Activated CD8-positive, alpha-beta T cell treated with anti-CD3 and anti-CD28 coated beads for 36 hours (primary cell): Measurements from ENCODE around the gene SCYGR2. TPM values are rescaled to one million over a fixed set of nuclear protein-coding genes. Genes with fewer than 3 reads are reported as not detected.

Experiments
- ATAC-seq: fragments of 200-7000 bp; cut with Tn5 transposase; one replicate; pipeline ENCODE4 v1.10.0; 2021; ENCODE audit warnings: mild to moderate bottlenecking, moderate library complexity
- CTCF ChIA-PET: fragments of 350-600 bp; sonication (Branson Sonifier 250); formaldehyde crosslinking; loops from one replicate; lab custom pipeline; 2021; ENCODE audit warnings: antibody characterized with exemption; lab: Charles Lee
- POLR2A ChIA-PET: fragments of 350-600 bp; sonication (Branson Sonifier 250); formaldehyde crosslinking; loops from one replicate; lab custom pipeline; 2021; ENCODE audit warnings: antibody characterized with exemption; lab: Charles Lee
- DNase-seq: peaks from one replicate; pipeline ENCODE4 v3.0.0-alpha.2; 2020
- H3K27ac Mint-ChIP-seq: one replicate; pipeline ENCODE4 v1.8.0; 2021; ENCODE audit warnings: mild to moderate bottlenecking, mixed read lengths
- H3K27me3 Mint-ChIP-seq: one replicate; pipeline ENCODE4 v1.8.0; 2021; ENCODE audit warnings: mixed read lengths
- H3K36me3 Mint-ChIP-seq: one replicate; pipeline ENCODE4 v1.8.0; 2021; ENCODE audit warnings: low read depth, mixed read lengths
- H3K4me1 Mint-ChIP-seq: one replicate; pipeline ENCODE4 v1.8.0; 2021; ENCODE audit warnings: low read depth, mixed read lengths
- H3K4me3 Mint-ChIP-seq: one replicate; pipeline ENCODE4 v1.8.0; 2021; ENCODE audit warnings: mild to moderate bottlenecking, moderate library complexity, mixed read lengths
- H3K9me3 Mint-ChIP-seq: one replicate; pipeline ENCODE4 v1.8.0; 2021; ENCODE audit warnings: mixed read lengths
- intact Hi-C: fragments of 100-400 bp; cut with micrococcal nuclease; formaldehyde crosslinking; loops from one replicate; pipeline ENCODE4 v1.10.0; 2022
- total RNA-seq, 2 experiments: library from RNA; stranded (reverse); gene quantifications; one replicate each; pipeline ENCODE4 v1.2.3, GENCODE V29; 2021
- TF ChIP-seq, protein P1 (sequence below): fragments of 200-600 bp; IDR thresholded peaks from one replicate; pipeline ENCODE4 v1.8.0; 2022; ENCODE audit warnings: antibody characterized with exemption, mild to moderate bottlenecking

SCYGR2 gene
- total RNA-seq, 2 experiments from 2014 or later = not detected

- DNase-seq (peak; percentile 12), ATAC-seq (peak; percentile 53)
- no peaks in the 10 kb centered on the region for H3K36me3 Mint-ChIP-seq
- no peak overlapping the region for H3K27ac Mint-ChIP-seq
- ChIA-PET CTCF (no interaction called here), POLR2A (no interaction called here)
- H3K9me3 Mint-ChIP-seq = no peaks in the 10 kb centered on the region
- peak overlapping the region; percentile 36 for H3K4me3 Mint-ChIP-seq
- TF ChIP-seq, protein P1, sequence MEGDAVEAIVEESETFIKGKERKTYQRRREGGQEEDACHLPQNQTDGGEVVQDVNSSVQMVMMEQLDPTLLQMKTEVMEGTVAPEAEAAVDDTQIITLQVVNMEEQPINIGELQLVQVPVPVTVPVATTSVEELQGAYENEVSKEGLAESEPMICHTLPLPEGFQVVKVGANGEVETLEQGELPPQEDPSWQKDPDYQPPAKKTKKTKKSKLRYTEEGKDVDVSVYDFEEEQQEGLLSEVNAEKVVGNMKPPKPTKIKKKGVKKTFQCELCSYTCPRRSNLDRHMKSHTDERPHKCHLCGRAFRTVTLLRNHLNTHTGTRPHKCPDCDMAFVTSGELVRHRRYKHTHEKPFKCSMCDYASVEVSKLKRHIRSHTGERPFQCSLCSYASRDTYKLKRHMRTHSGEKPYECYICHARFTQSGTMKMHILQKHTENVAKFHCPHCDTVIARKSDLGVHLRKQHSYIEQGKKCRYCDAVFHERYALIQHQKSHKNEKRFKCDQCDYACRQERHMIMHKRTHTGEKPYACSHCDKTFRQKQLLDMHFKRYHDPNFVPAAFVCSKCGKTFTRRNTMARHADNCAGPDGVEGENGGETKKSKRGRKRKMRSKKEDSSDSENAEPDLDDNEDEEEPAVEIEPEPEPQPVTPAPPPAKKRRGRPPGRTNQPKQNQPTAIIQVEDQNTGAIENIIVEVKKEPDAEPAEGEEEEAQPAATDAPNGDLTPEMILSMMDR = no peak
- H3K27me3 Mint-ChIP-seq = peaks cover 30% of the 10 kb centered on the region
- H3K4me1 Mint-ChIP-seq = peaks cover 13% of the 10 kb centered on the region
- intact Hi-C loops = no loop called here
Observed at GRCh38 chr2:227608561-227609338, 10.1 kb downstream of the SCYGR2 start.

DNA sequence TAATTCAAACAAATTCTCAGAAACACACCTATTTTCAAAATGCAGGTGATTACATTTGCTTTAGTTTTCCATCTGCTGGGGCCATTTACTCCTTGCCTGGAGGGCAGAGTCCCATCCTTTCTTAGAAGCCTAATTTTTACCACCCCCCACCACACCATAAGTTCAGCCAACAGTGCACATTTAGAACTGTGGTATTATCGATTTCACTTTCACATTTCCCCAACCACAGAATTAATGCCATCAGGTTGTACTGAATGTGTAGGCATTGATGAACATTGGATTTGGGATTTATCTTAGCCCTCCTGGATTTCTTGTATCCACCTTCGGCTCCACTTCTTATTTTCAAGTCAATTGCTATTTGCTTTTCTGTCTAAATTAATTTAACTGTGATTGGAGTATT, 11.4 kb downstream of the SCYGR2 start:
- ATAC-seq = no peak
- H3K4me3 Mint-ChIP-seq = no peak overlapping the region
- H3K4me1 Mint-ChIP-seq = peaks cover 13% of the 10 kb centered on the region
- H3K27me3 Mint-ChIP-seq = peaks cover 32% of the 10 kb centered on the region
- TF ChIP-seq, protein P1 = no peak
- no peak for DNase-seq
- H3K27ac Mint-ChIP-seq = no peak overlapping the region
- H3K9me3 Mint-ChIP-seq = no peaks in the 10 kb centered on the region
- intact Hi-C loops = no loop called here
- ChIA-PET POLR2A (no interaction called here), CTCF (no interaction called here)
- no peaks in the 10 kb centered on the region for H3K36me3 Mint-ChIP-seq

- TF ChIP-seq, protein P1 = no peak
- intact Hi-C loops = no loop called here
- ChIA-PET POLR2A (no interaction called here), CTCF (no interaction called here)
- H3K27me3 Mint-ChIP-seq = peaks cover 27% of the 10 kb centered on the region
- no peak overlapping the region for H3K4me3 Mint-ChIP-seq
- ATAC-seq (no peak), DNase-seq (no peak)
- no peaks in the 10 kb centered on the region for H3K9me3 Mint-ChIP-seq
- H3K4me1 Mint-ChIP-seq = peaks cover 13% of the 10 kb centered on the region
- no peaks in the 10 kb centered on the region for H3K36me3 Mint-ChIP-seq
- no peak overlapping the region for H3K27ac Mint-ChIP-seq
Observed at GRCh38 chr2:227612546-227613271, 14.0 kb downstream of the SCYGR2 start.

DNA sequence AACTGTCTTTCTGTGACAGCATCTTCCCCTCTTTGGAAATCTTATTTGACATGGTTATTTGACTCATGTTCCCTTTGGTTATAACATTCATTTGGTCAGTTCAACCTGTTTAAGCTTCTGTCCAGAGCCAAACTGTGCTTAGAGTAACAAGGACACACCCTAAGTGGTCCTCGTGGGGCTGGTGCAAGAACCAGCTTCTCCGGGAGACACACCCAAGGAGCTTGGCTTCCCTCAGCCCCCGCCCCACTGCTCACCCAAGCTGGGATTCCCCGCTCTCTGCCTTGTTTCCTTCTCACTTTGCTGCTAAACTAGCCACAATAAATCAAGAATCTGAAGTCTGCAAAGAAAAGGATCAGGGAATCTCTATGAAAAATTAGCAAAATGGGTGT, 14.6 kb downstream of the SCYGR2 start:
- Mint-ChIP-seq H3K27ac (no peak overlapping the region), H3K27me3 (peaks cover 24% of the 10 kb centered on the region), H3K4me1 (peaks cover 13% of the 10 kb centered on the region), H3K9me3 (no peaks in the 10 kb centered on the region), H3K36me3 (no peaks in the 10 kb centered on the region), H3K4me3 (no peak overlapping the region)
- ChIA-PET CTCF (no interaction called here), POLR2A (no interaction called here)
- TF ChIP-seq, protein P1 = no peak
- DNase-seq (no peak), ATAC-seq (no peak)
- intact Hi-C loops = no loop called here

DNA sequence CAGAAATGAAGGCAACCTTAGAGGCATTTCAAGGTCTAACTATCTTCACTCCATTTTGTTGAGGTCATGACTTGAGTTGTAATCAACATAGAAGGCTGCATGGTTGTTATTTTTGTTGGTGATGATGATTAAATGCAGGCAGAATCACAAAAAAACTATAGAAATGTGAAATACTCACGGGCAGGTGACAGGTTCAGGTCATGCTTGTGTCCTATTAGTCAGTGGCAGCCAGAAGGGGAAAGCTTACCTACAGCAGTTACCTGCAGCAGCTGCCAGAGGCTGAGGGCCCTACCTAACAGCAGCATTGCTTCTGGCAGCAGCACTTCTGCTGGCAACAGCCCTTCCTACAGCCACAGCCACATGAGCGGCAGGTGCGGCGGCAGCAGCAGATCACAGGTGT, 15.6 kb downstream of the SCYGR2 start:
- Mint-ChIP-seq H3K27ac (no peak overlapping the region), H3K36me3 (no peaks in the 10 kb centered on the region), H3K4me1 (peaks cover 4% of the 10 kb centered on the region), H3K27me3 (peaks cover 16% of the 10 kb centered on the region), H3K4me3 (no peak overlapping the region), H3K9me3 (no peaks in the 10 kb centered on the region)
- intact Hi-C loops = no loop called here
- no peak for ATAC-seq
- POLR2A ChIA-PET = no interaction called here
- DNase-seq = no peak
- TF ChIP-seq, protein P1 = no peak
- CTCF ChIA-PET = no interaction called here
